ENCODE measurements around the gene CDC42EP4. TPM values are rescaled to one million over a fixed set of nuclear protein-coding genes. Genes with fewer than 3 reads are reported as not detected.
A peak's percentile ranks its signal among the peaks of the same experiment; 100 is the strongest.

Gene CDC42EP4
- total RNA-seq, 6 donors from 2014 or later = 28.3 to 65.7 (median 52.9) TPM

GRCh38 chr17:73338050-73338521 lies 26.3 kb upstream of the CDC42EP4 start:
- whole genome bisulfite sequencing, 2 donors = 67 to 83% methylated on average over 13 of the region's 13 CpGs
- Histone ChIP-seq H3K27me3 (no peaks in the 10 kb centered on the region), H3K27ac (peak overlapping the region in 3 of 4 donors; percentile 57 to 68 (median 61)), H3K4me1 (peaks cover 14 to 26% (median 24%) of the 10 kb centered on the region in 4 donors), H3K4me3 (peak overlapping the region in 1 of 4 donors; percentile 9), H3K9me3 (no peaks in the 10 kb centered on the region), H3K36me3 (no peaks in the 10 kb centered on the region)
- peak in 1 of 2 donors; percentile 50 for DNase-seq
- no peak for ATAC-seq (ENCODE audit: low FRiP score in 2 of 2)
- no peak for TF ChIP-seq CTCF (IDR thresholded peaks at IDR 0.05)
- no peak for TF ChIP-seq POLR2AphosphoS5 (IDR thresholded peaks at IDR 0.05)
- TF ChIP-seq EP300 (IDR thresholded peaks at IDR 0.05) = no peak
- TF ChIP-seq POLR2A (IDR thresholded peaks at IDR 0.05) = no peak

- peaks cover 8 to 21% (median 19%) of the 10 kb centered on the region in 4 donors for H3K4me1 ChIP-seq
- H3K36me3 ChIP-seq = no peaks in the 10 kb centered on the region
- no peaks in the 10 kb centered on the region for H3K27me3 ChIP-seq
- TF ChIP-seq EP300 (IDR thresholded peaks at IDR 0.05) = no peak
- no peak for TF ChIP-seq POLR2AphosphoS5 (IDR thresholded peaks at IDR 0.05)
- no peak for TF ChIP-seq POLR2A (IDR thresholded peaks at IDR 0.05)
- no peak for TF ChIP-seq CTCF (IDR thresholded peaks at IDR 0.05)
- 88 to 90% methylated on average over 4 of the region's 4 CpGs for WGBS, 2 donors
- ATAC-seq (ENCODE audit: low FRiP score in 2 of 2) (no peak), DNase-seq (no peak)
- peak overlapping the region in 1 of 4 donors; percentile 26 for H3K27ac ChIP-seq
- H3K9me3 ChIP-seq = no peaks in the 10 kb centered on the region
- H3K4me3 ChIP-seq = no peak overlapping the region
These were observed 25.5 kb upstream of the CDC42EP4 start for GRCh38 chr17:73337330-73337710.

GRCh38 chr17:73336408-73337329 lies 24.9 kb upstream of the CDC42EP4 start:
- TF ChIP-seq POLR2AphosphoS5 (IDR thresholded peaks at IDR 0.05) (no peak), EP300 (IDR thresholded peaks at IDR 0.05) (no peak), CTCF (IDR thresholded peaks at IDR 0.05) (no peak), POLR2A (IDR thresholded peaks at IDR 0.05) (no peak)
- Histone ChIP-seq H3K36me3 (no peaks in the 10 kb centered on the region), H3K27ac (no peak overlapping the region), H3K4me1 (peaks cover 4 to 15% (median 14%) of the 10 kb centered on the region in 4 donors), H3K9me3 (no peaks in the 10 kb centered on the region), H3K27me3 (no peaks in the 10 kb centered on the region), H3K4me3 (no peak overlapping the region)
- peak in 1 of 2 donors; percentile 38 for ATAC-seq (ENCODE audit: low FRiP score in 2 of 2)
- WGBS, 2 donors = 73 to 86% methylated on average over 4 to 12 of the region's 13 CpGs
- DNase-seq = peak in 1 of 2 donors; percentile 45

GRCh38 chr17:73335591-73336407 lies 24.0 kb upstream of the CDC42EP4 start:
- no peak for ATAC-seq (ENCODE audit: low FRiP score in 2 of 2)
- Histone ChIP-seq H3K4me3 (no peak overlapping the region), H3K36me3 (no peaks in the 10 kb centered on the region), H3K4me1 (peaks cover 0 to 15% (median 14%) of the 10 kb centered on the region in 4 donors), H3K27me3 (no peaks in the 10 kb centered on the region), H3K27ac (no peak overlapping the region), H3K9me3 (no peaks in the 10 kb centered on the region)
- 82 to 85% methylated on average over 9 to 12 of the region's 12 CpGs for WGBS, 2 donors
- no peak for DNase-seq
- TF ChIP-seq POLR2A (IDR thresholded peaks at IDR 0.05) = no peak
- no peak for TF ChIP-seq EP300 (IDR thresholded peaks at IDR 0.05)
- TF ChIP-seq POLR2AphosphoS5 (IDR thresholded peaks at IDR 0.05) = no peak
- no peak for TF ChIP-seq CTCF (IDR thresholded peaks at IDR 0.05)

Measured in upper lobe of left lung (tissue), 6 donors.